Kasumi-1 (cell line): ENCODE data around the gene COQ8B.
"Not testable (repeated sequence)": the region's sequence is repeated elsewhere in the genome, so short reads cannot be mapped to it uniquely, and the experiment has no call there.

Experiments used
- DNase-seq, 2 experiments: peaks; one replicate each; lab custom pipeline; 2025; lab: John Stamatoyannopoulos, UW

COQ8B gene

DNA sequence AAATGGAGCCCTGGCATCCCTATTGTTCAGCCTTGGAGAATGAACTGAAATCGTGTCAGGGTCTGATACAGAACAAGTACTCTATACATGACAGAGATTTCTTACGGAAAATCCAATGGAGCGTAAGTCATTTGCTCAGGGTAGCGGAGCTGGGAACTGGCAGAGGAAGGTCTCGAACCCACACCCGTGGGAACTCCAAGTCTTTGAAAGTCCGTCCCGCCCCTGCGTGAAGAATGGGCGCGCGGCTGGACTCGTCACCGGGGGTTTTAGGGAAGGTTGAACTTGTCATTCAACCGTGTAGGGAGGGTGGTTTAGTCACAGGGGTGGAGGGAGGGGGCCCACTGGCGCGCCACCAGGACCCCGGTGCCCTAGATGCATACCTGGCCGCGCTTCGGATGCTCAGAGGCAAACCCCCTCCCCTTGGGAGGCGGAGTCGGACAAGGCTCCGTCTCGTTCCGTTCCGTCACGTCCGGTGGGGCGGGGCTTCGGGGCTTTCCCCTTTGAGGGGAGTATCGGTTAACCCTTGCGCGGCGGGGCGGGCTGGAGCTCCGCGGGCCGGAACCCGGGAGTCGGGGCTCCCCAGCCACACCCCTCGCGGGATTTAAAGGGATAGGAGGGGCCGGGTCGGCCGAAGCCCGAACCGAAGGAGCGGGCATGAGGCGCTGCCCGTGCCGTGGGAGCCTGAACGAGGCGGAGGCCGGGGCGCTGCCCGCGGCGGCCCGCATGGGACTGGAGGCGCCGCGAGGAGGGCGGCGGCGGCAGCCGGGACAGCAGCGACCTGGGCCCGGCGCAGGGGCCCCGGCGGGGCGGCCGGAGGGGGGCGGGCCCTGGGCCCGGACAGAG, at the start of gene COQ8B, which contains the start of gene ITPKC:
Gene COQ8B (minus strand): TSS at position 405 of the 843 bp plus-strand sequence. CDS start 2,254 bp downstream, outside the sequence.
Gene ITPKC (plus strand): TSS at position 631 of the 843 bp plus-strand sequence. CDS start 24 bp downstream, at position 655.
- peak; percentile 88 to 90 for DNase-seq

- DNase-seq, result not testable (repeated sequence)
These were observed 49.7 kb upstream of the COQ8B start for GRCh38 chr19:40766385-40766784.

DNA sequence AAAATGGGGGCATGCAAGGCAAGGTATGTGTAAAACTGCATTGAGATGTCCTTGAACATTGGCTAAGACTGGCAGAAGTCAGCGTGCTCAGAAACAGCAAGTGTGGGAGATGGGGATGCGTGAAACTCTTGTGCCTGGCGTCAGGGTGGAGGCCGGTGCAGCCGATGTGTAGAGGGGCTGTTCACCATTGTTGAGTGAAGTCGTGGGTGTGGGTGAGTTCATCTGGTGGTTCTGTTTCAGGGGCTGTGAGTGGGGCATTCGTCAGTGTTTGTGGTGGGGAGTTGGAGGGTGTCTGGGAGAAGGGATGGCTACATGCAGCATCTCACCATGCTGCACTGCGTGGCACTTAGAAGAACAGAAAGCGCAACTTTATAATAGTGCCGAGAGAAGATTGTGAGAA, 47.3 kb upstream of the COQ8B start:
- no peak for DNase-seq

DNA sequence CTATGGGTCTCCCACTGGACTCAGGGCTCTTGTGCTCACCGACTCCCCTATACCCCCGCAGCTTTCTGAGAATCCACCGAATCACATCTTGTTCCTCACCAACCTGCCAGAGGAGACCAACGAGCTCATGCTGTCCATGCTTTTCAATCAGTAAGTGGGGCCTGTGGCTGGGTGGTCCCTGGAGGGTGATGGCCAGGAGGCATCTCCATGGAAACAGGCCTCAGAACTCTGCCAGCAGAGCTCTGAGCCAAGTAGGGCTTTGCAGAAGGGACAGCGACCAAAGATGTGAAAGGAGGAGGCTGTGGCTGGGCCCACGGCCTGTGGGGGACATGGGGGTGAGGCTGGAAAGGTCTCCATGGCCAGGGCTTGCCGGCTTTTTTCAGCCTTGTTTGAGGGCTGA, 46.8 kb upstream of the COQ8B start:
- DNase-seq, result no peak

GRCh38 chr19:40762754-40763470, 46.2 kb upstream of the COQ8B start:
- no peak for DNase-seq

- no peak for DNase-seq
These were observed 42.7 kb upstream of the COQ8B start for GRCh38 chr19:40759352-40759751.

- no peak for DNase-seq
These were observed 41.8 kb upstream of the COQ8B start for GRCh38 chr19:40758491-40758890.

DNA sequence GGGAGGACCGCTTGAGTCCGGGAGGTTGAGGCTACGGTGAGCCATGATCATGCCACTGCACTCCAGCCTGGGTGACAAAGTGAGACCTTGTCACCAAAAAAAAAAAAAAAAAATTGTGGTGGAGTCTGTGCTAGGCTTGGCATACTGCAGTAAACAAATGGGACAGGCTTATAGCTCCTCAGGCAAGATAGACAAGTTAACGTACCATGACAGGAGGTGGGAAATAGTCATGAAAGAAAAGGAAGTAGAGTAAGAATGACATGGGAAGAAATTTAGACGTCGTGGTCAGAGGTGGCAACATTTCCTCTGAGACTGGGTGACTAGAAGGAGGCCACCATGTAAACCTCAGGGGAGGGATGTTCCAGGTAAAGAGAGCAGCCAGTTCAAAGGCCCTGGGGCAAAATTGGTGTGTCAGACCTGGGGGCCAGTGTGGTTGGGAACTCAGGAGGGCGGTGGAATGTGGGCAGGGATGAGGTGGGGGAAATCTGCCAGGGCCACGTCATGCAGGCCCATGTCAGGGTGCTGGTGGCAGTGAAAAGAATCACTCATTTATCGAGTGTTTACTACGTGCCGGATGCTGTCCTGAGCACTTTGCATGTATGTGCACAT, 39.9 kb upstream of the COQ8B start:
- no peak for DNase-seq

- no peak for DNase-seq
These were observed 39.1 kb upstream of the COQ8B start for GRCh38 chr19:40755791-40756190.

DNA sequence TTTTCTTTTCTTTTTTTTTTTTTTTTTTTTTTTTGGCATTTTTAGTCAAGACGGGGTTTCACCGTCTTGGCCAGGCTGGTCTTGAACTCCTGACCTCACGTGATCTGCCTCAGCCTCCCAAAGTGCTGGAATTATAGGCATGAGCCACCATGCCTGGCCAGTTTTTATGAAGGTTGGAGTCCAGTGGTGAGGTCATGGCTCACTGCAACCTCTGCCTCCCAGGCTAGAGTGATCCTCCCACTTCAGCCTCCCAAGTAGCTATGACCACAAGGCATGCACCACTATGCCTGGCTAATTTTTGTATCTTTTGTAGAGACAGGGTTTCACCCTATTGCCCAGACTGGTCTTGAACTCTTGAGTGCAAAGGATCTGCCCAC, 38.5 kb upstream of the COQ8B start:
- DNase-seq, result no peak

DNA sequence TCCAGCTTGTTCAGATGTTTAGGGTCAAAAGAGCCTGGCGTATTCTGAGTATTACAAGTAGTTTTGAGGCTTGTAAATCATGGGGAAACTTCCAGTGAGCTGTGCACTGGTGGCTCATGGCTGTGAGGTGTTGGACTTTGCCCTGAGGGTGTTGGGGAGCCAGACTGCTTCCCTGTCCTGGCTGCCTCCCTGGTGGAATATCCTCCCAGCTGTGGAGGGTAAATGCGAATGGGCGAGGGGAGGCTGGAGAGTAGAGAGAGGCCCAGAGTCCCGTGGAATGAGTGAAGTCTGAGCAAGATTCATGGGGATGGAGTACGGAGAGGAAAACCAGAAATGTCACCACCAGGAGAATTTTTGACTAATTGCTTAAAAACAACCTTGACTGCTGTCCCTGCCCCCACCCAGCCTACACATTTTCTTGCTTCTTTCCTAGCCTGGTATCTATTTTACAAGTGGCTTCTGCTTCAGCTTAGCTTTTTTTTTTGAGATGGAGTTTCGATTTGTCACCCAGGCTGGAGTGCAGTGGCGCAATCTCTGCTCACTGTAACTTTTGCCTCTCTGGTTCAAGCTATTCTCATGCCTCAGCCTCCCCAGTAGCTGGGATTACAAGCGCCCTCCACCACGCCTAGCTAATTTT, 38.0 kb upstream of the COQ8B start:
- DNase-seq, result no peak

- no peak for DNase-seq
These were observed 35.6 kb upstream of the COQ8B start for GRCh38 chr19:40752257-40752781.

- DNase-seq, result peak; percentile 96 to 97
These were observed 34.3 kb upstream of the COQ8B start, which contains the start of gene SNRPA for GRCh38 chr19:40750874-40751537. Gene SNRPA, plus strand, starts transcription at chr19:40751203. Its CDS starts 206 bp downstream, at chr19:40751409.

DNA sequence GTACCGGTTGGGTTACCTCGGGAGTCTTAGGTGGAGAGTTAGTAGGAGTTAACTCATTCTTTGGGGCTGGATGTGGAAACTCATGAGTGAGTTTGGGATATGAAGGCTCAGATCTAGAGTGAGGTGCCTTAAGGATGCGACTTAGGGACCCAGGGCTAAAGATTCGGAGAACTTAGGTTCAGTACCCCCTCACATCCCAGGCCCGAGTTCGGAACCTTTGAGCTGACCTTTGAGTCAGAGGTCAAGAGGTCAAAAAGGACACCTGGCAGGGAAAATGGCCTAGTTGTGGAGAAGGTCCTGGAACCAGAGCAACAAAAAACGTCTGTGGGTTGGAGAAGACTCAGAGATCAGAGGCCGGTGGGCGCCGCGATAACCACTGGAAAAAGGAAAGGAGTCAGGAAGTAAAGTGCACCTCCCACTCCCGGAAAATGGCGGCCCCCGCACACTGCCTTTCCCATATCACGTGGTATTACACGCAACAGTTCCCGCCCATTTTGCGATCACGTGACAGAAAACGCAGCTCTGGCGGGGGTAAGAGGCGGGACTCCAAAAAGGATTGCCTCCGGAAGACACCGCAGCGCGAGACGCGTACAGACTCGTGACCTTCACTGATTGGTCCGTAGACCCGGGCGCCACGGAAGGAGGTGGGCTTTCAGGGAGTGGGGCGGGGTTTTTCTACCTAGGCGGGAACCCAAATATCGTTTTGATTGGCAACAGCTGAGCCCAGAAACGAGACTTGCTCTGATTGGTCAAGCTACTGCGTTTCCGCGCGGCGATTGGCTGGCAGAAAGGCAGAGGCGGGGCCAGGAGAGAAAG, 33.6 kb upstream of the COQ8B start, which contains the start of gene ACTMAP:
Gene ACTMAP (minus strand): TSS at position 420 of the 816 bp plus-strand sequence. CDS start 674 bp downstream, outside the sequence.
- DNase-seq, result peak; percentile 99

- DNase-seq, result no peak
These were observed 30.9 kb upstream of the COQ8B start for GRCh38 chr19:40747536-40747935.

DNA sequence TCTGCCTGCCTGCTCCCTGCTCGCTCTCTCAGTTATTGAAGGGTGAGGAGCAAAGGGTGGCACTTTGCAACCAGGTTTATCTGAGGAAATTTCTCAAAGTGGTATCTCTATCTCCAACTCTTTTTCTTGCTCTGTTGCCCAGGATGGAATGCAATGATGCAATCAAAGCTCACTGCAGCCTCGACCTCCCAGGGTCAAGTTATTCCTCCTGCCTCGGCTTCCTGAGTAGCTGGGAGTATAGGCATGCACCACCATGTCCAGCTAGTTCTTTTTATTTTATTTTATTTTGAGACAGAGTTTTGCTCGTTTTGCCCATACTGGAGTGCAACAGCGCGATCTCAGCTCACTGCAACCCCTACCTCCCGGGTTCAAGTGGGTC, 28.7 kb upstream of the COQ8B start:
- DNase-seq, result no peak

GRCh38 chr19:40744554-40745401, 28.1 kb upstream of the COQ8B start:
- no peak for DNase-seq

GRCh38 chr19:40743926-40744325, 27.2 kb upstream of the COQ8B start:
- no peak for DNase-seq

GRCh38 chr19:40742886-40743285, 26.2 kb upstream of the COQ8B start:
- no peak for DNase-seq
